Liver (tissue), 3 donors: Measurements from ENCODE around the gene FER.

ENCODE experiments used
- EGR1 ChIP-seq, 2 donors: IDR thresholded peaks; 2 replicates each; pipeline ENCODE4 v1.6.1; 2016 to 2018; ENCODE audit warnings: antibody characterized with exemption in 2 of 2, low read depth in 2 of 2
- FOXA1 ChIP-seq: IDR thresholded peaks from 2 replicates; pipeline ENCODE4 v1.6.1; 2016; ENCODE audit warnings: antibody characterized with exemption
- JUND ChIP-seq, 2 donors: IDR thresholded peaks; 2 replicates each; pipeline ENCODE4 v1.6.1; 2016; ENCODE audit warnings: antibody characterized with exemption in 2 of 2
- RAD21 ChIP-seq, 2 donors: IDR thresholded peaks; 2 replicates each; pipeline ENCODE4 v1.6.1; 2016; ENCODE audit warnings: antibody characterized with exemption in 2 of 2, mild to moderate bottlenecking in 2 of 2
- RXRA ChIP-seq, 2 donors: IDR thresholded peaks; 2 replicates each; pipeline ENCODE4 v1.6.1; 2017 to 2018; ENCODE audit warnings: antibody characterized with exemption in 2 of 2, mild to moderate bottlenecking in 1 of 2
- SP1 ChIP-seq: IDR thresholded peaks from 2 replicates; pipeline ENCODE4 v1.6.1; 2018; ENCODE audit warnings: antibody characterized with exemption, mild to moderate bottlenecking
- YY1 ChIP-seq: IDR thresholded peaks from 2 replicates; pipeline ENCODE4 v1.6.1; 2016; ENCODE audit warnings: antibody characterized with exemption, mild to moderate bottlenecking
- TF ChIP-seq, protein P1 (sequence below): fragments of 150-350 bp; IDR thresholded peaks from 2 replicates; pipeline ENCODE4 v1.5.1; 2017; ENCODE audit warnings: improper control_type of control experiment, low read depth, low read length; ENCODE audit not compliant: missing input control
- TF ChIP-seq, protein P2 (sequence below): IDR thresholded peaks from 2 replicates; pipeline ENCODE4 v1.6.1; 2016; ENCODE audit warnings: antibody characterized with exemption, mild to moderate bottlenecking
- TF ChIP-seq, protein P3 (sequence below): IDR thresholded peaks from 2 replicates; pipeline ENCODE4 v1.6.1; 2016; ENCODE audit warnings: antibody characterized with exemption
- TF ChIP-seq, protein P4 (sequence below): IDR thresholded peaks from 2 replicates; pipeline ENCODE4 v1.6.1; 2016; ENCODE audit warnings: antibody characterized with exemption
- donor health status: healthy.
- donor health status: healthy.

DNA sequence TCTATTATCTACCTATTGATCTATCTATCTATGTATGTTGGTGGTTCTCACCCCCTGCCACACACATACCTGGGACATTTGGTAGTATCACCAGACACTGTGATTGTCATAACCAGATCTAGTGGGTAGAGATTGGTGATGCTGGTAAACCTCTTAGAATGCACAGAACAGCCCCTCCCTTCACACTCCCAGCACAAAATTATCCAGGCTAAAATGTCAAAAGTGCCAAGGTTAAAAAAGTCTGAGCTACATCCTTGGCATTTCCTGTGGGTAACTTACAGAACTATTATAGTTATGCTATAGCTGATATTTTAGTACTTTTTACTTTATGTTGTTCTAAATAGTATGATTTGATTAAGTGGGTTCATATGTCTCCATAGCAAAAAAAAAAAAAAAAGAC, 151.0 kb downstream of the FER start:
- TF ChIP-seq, protein P1, sequence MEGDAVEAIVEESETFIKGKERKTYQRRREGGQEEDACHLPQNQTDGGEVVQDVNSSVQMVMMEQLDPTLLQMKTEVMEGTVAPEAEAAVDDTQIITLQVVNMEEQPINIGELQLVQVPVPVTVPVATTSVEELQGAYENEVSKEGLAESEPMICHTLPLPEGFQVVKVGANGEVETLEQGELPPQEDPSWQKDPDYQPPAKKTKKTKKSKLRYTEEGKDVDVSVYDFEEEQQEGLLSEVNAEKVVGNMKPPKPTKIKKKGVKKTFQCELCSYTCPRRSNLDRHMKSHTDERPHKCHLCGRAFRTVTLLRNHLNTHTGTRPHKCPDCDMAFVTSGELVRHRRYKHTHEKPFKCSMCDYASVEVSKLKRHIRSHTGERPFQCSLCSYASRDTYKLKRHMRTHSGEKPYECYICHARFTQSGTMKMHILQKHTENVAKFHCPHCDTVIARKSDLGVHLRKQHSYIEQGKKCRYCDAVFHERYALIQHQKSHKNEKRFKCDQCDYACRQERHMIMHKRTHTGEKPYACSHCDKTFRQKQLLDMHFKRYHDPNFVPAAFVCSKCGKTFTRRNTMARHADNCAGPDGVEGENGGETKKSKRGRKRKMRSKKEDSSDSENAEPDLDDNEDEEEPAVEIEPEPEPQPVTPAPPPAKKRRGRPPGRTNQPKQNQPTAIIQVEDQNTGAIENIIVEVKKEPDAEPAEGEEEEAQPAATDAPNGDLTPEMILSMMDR: no peak
- no peak for TF ChIP-seq YY1
- TF ChIP-seq, protein P2, sequence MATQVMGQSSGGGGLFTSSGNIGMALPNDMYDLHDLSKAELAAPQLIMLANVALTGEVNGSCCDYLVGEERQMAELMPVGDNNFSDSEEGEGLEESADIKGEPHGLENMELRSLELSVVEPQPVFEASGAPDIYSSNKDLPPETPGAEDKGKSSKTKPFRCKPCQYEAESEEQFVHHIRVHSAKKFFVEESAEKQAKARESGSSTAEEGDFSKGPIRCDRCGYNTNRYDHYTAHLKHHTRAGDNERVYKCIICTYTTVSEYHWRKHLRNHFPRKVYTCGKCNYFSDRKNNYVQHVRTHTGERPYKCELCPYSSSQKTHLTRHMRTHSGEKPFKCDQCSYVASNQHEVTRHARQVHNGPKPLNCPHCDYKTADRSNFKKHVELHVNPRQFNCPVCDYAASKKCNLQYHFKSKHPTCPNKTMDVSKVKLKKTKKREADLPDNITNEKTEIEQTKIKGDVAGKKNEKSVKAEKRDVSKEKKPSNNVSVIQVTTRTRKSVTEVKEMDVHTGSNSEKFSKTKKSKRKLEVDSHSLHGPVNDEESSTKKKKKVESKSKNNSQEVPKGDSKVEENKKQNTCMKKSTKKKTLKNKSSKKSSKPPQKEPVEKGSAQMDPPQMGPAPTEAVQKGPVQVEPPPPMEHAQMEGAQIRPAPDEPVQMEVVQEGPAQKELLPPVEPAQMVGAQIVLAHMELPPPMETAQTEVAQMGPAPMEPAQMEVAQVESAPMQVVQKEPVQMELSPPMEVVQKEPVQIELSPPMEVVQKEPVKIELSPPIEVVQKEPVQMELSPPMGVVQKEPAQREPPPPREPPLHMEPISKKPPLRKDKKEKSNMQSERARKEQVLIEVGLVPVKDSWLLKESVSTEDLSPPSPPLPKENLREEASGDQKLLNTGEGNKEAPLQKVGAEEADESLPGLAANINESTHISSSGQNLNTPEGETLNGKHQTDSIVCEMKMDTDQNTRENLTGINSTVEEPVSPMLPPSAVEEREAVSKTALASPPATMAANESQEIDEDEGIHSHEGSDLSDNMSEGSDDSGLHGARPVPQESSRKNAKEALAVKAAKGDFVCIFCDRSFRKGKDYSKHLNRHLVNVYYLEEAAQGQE: no peak
- TF ChIP-seq RXRA (IDR thresholded peaks at IDR 0.05): no peak
- no peak for TF ChIP-seq SP1
- TF ChIP-seq FOXA1: no peak
- no peak for TF ChIP-seq RAD21 (IDR thresholded peaks at IDR 0.05)
- TF ChIP-seq, protein P3, sequence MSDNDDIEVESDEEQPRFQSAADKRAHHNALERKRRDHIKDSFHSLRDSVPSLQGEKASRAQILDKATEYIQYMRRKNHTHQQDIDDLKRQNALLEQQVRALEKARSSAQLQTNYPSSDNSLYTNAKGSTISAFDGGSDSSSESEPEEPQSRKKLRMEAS: no peak
- TF ChIP-seq, protein P4, sequence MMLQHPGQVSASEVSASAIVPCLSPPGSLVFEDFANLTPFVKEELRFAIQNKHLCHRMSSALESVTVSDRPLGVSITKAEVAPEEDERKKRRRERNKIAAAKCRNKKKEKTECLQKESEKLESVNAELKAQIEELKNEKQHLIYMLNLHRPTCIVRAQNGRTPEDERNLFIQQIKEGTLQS: no peak
- TF ChIP-seq EGR1 (IDR thresholded peaks at IDR 0.05; ENCODE audit: low read depth in 2 of 2): no peak
- TF ChIP-seq JUND (IDR thresholded peaks at IDR 0.05): no peak
